ENCODE measurements around the gene PDE4D.
"Not testable (repeated sequence)": the region's sequence is repeated elsewhere in the genome, so short reads cannot be mapped to it uniquely, and the experiment has no call there.

DNA sequence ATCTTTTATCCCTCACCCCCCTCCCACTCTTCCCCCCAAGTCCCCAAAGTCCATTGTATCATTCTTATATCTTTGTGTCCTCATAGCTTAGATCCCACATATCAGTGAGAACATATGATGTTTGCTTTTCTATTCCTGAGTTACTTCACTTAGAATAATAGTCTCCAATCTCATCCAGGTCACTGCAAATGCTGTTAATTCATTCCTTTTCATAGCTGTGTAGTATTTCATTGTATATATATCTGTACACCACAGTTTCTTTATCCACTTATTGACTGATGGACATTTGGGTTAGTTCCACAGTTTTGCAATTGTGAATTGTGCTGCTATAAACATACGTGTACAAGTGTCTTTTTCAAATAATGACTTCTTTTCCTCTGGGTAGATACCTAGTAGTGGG is 591.0 kb downstream of the PDE4D start:
- TF ChIP-seq, protein P1, sequence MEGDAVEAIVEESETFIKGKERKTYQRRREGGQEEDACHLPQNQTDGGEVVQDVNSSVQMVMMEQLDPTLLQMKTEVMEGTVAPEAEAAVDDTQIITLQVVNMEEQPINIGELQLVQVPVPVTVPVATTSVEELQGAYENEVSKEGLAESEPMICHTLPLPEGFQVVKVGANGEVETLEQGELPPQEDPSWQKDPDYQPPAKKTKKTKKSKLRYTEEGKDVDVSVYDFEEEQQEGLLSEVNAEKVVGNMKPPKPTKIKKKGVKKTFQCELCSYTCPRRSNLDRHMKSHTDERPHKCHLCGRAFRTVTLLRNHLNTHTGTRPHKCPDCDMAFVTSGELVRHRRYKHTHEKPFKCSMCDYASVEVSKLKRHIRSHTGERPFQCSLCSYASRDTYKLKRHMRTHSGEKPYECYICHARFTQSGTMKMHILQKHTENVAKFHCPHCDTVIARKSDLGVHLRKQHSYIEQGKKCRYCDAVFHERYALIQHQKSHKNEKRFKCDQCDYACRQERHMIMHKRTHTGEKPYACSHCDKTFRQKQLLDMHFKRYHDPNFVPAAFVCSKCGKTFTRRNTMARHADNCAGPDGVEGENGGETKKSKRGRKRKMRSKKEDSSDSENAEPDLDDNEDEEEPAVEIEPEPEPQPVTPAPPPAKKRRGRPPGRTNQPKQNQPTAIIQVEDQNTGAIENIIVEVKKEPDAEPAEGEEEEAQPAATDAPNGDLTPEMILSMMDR (conservative IDR thresholded peaks at IDR 0.05; ENCODE audit: low read depth, low read length) = not testable (repeated sequence)
- not testable (repeated sequence) for TF ChIP-seq EZH2 (IDR thresholded peaks at IDR 0.05; ENCODE audit: borderline replicate concordance, low read depth, low read length, poor library complexity, severe bottlenecking)
